K562 (cell line): ENCODE data around the gene MAPT. TPM values are rescaled to one million over a fixed set of nuclear protein-coding genes. Genes with fewer than 3 reads are reported as not detected.

Source experiments
- BRD9 ChIP-seq: fragments of 450-650 bp; IDR thresholded peaks from 2 replicates; pipeline ENCODE4 v1.6.1; 2018; ENCODE audit warnings: low read depth; ENCODE audit not compliant: partially characterized antibody
- CCAR2 ChIP-seq: fragments of 200-400 bp; formaldehyde crosslinking; IDR thresholded peaks from 2 replicates; pipeline ENCODE4 v1.6.1; 2017; ENCODE audit warnings: mild to moderate bottlenecking, low read depth, low read length
- HIVEP1 ChIP-seq: fragments of 250-450 bp; sonication (Bioruptor Pico); IDR thresholded peaks from 2 replicates; pipeline ENCODE4 v1.4.0; 2020; ENCODE audit warnings: mild to moderate bottlenecking
- IRF2 ChIP-seq: sonication (generic); formaldehyde crosslinking; IDR thresholded peaks from 2 replicates; pipeline ENCODE4 v1.8.1; 2022; ENCODE audit warnings: mild to moderate bottlenecking, missing genetic modification reagents
- LARP7 ChIP-seq: fragments of 450-650 bp; IDR thresholded peaks from 2 replicates; pipeline ENCODE4 v1.6.1; 2016
- MCM3 ChIP-seq: fragments of 450-650 bp; IDR thresholded peaks from 2 replicates; pipeline ENCODE4 v1.6.1; 2016
- NELFE ChIP-seq: IDR thresholded peaks from 2 replicates; pipeline ENCODE4 v1.6.1; 2011; ENCODE audit warnings: mild to moderate bottlenecking; ENCODE audit not compliant: insufficient read depth, insufficient read length
- NFYB ChIP-seq: IDR thresholded peaks from 2 replicates; pipeline ENCODE4 v1.6.1; 2011; ENCODE audit warnings: mild to moderate bottlenecking, moderate library complexity; ENCODE audit not compliant: insufficient read length; ENCODE audit errors: extremely low read depth
- PTBP1 ChIP-seq: fragments of 200-400 bp; formaldehyde crosslinking; IDR thresholded peaks from 2 replicates; pipeline ENCODE4 v1.6.1; 2017; ENCODE audit warnings: low read depth, low read length
- RCOR1 ChIP-seq, 2 experiments: IDR thresholded peaks; 2 replicates each; pipeline ENCODE4 v1.6.1; 2012; ENCODE audit warnings: low read depth in 2 of 2, low read length in 2 of 2, borderline replicate concordance in 1 of 2, improper control_type of control experiment in 1 of 2
- TCF7 ChIP-seq: sonication (generic); IDR thresholded peaks from 2 replicates; pipeline ENCODE4 v1.6.1; 2016; ENCODE audit warnings: antibody characterized with exemption, borderline replicate concordance
- THRA ChIP-seq: fragments of 450-650 bp; IDR thresholded peaks from 2 replicates; pipeline ENCODE4 v1.6.1; 2017; ENCODE audit warnings: mild to moderate bottlenecking, moderate library complexity
- USF2 ChIP-seq: sonication (generic); formaldehyde crosslinking; IDR thresholded peaks from 2 replicates; pipeline ENCODE4 v1.5.0; 2020; ENCODE audit warnings: missing genetic modification reagents
- ZBTB8A ChIP-seq: fragments of 450-650 bp; IDR thresholded peaks from 2 replicates; pipeline ENCODE4 v1.6.1; 2018; ENCODE audit warnings: mild to moderate bottlenecking, moderate library complexity; ENCODE audit not compliant: partially characterized antibody
- ZNF395 ChIP-seq: fragments of 200-800 bp; sonication (Bioruptor generic); IDR thresholded peaks from 2 replicates; pipeline ENCODE4 v1.6.1; 2017; ENCODE audit warnings: missing genetic modification characterization, missing compliant biosample characterization
- ZNF512 ChIP-seq: IDR thresholded peaks from 2 replicates; pipeline ENCODE4 v1.6.1; 2016; ENCODE audit warnings: missing genetic modification characterization, missing compliant biosample characterization
- ZNF75A ChIP-seq: fragments of 450-650 bp; formaldehyde crosslinking; IDR thresholded peaks from 2 replicates; pipeline ENCODE4 v1.4.0; 2020; ENCODE audit warnings: mild to moderate bottlenecking
- polyA plus RNA-seq, 8 experiments: library from polyadenylated mRNA; depleted of rRNA in 4 of 8; stranded (reverse) in 5 of 8; unstranded in 3 of 8; fragments of >200 nt; fragmentation: Nextera tagmentation in 2 of 8; fragmentation: Illumina TruSeq in 1 of 8; extraction: Ambion mirVana in 2 of 8; extraction: Trizol in 1 of 8; gene quantifications; 2 replicates each; pipeline versions ENCODE4 v1.2.1 to v1.2.3, GENCODE V29; 2011 to 2014; ENCODE audit warnings: inconsistent platforms in 1 of 8, missing spikeins in 1 of 8
- total RNA-seq, 7 experiments: library from RNA; depleted of rRNA in 6 of 7; stranded (reverse); fragments of >200 nt in 6 of 7; fragmentation: Illumina TruSeq in 2 of 7; extraction: Trizol in 2 of 7; gene quantifications; 2 replicates each; pipeline versions ENCODE4 v1.2.1 to v1.2.3, GENCODE V29; 2011 to 2021; ENCODE audit warnings: low replicate concordance in 1 of 7
- TF ChIP-seq, protein P1 (sequence below): fragments of 250-450 bp; sonication (Bioruptor Pico); IDR thresholded peaks from 2 replicates; pipeline ENCODE4 v1.8.0; 2022; ENCODE audit warnings: inconsistent platforms
- TF ChIP-seq, protein P2 (sequence below): IDR thresholded peaks from 3 replicates; pipeline ENCODE4 v1.6.1; 2011; ENCODE audit warnings: borderline replicate concordance, mild to moderate bottlenecking; ENCODE audit not compliant: insufficient read length, insufficient read depth

MAPT gene
- total and polyA plus RNA-seq, 9 of the 15 experiments (the other 6 are each of a cell fraction or from before 2014, with no cell fraction given), result 0.04 to 1.1 (median 0.36) TPM

DNA sequence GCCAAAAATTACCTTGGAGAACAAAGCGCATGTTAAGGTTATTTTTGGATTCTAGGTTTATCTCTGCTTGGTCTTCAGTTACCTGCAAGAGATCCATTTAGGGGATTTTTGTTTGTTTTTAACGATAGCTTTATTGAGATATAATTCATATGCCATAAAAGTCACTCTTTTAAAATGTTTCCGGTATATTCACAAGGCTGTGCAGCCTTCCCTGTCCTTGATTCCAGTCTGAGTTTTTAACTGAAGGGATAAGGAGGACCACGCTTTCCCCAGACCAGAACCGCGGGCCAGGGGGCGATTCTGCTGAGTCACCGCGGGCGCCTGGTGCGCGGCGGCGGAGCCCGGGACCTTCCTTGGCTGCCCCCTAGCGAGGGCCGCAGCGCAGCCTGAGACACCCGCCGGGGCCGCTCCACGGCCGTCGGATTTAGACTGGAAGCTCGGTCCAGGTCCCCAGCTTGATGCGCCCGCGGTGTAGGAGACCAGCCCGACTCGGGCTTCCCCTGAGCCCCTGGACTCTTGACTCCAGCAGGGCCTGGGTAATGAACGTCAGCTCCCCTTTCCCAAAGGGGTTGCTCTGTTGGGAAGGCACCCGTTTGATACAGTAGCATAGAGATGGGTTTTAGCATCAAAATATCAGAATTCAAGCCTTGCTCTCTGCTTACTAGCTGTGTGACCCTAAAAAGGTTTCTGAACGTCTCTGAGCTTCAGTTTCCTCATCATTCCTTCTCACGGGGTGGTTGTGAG, 54.7 kb downstream of the MAPT start (continued):
- no peak for TF ChIP-seq NELFE
- no peak for TF ChIP-seq ZNF75A (CRISPR knock-in tag)
- TF ChIP-seq USF2 (CRISPR knock-in tag), result no peak
- TF ChIP-seq, protein P1, sequence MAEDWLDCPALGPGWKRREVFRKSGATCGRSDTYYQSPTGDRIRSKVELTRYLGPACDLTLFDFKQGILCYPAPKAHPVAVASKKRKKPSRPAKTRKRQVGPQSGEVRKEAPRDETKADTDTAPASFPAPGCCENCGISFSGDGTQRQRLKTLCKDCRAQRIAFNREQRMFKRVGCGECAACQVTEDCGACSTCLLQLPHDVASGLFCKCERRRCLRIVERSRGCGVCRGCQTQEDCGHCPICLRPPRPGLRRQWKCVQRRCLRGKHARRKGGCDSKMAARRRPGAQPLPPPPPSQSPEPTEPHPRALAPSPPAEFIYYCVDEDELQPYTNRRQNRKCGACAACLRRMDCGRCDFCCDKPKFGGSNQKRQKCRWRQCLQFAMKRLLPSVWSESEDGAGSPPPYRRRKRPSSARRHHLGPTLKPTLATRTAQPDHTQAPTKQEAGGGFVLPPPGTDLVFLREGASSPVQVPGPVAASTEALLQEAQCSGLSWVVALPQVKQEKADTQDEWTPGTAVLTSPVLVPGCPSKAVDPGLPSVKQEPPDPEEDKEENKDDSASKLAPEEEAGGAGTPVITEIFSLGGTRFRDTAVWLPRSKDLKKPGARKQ (CRISPR knock-in tag), result no peak
- TF ChIP-seq, protein P2, sequence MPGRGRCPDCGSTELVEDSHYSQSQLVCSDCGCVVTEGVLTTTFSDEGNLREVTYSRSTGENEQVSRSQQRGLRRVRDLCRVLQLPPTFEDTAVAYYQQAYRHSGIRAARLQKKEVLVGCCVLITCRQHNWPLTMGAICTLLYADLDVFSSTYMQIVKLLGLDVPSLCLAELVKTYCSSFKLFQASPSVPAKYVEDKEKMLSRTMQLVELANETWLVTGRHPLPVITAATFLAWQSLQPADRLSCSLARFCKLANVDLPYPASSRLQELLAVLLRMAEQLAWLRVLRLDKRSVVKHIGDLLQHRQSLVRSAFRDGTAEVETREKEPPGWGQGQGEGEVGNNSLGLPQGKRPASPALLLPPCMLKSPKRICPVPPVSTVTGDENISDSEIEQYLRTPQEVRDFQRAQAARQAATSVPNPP, result no peak
- peak in 1 of 2 experiments; percentile 72; a peak in 2 of 4 replicates for TF ChIP-seq RCOR1 (IDR thresholded peaks at IDR 0.05; ENCODE audit: borderline replicate concordance in 1 of 2, low read depth in 2 of 2, low read length in 2 of 2)
- no peak for TF ChIP-seq BRD9
- no peak for TF ChIP-seq ZNF512 (tag)
- 0 out of 2 replicates have a peak, but pooled peaks have one; percentile 48 for TF ChIP-seq ZNF395 (CRISPR knock-in tag)
- TF ChIP-seq HIVEP1, result no peak
- TF ChIP-seq IRF2, result no peak
- TF ChIP-seq LARP7, result no peak
- TF ChIP-seq ZBTB8A, result no peak
- no peak for TF ChIP-seq TCF7
- TF ChIP-seq THRA, result no peak
- no peak for TF ChIP-seq PTBP1
- TF ChIP-seq CCAR2, result no peak
- no peak for TF ChIP-seq MCM3
- no peak for TF ChIP-seq NFYB
